HG02970 (cell line): ENCODE measurements around the gene ZBTB20.

Source experiments
- ATAC-seq: cut with Tn5 transposase; IDR thresholded peaks from one replicate; pipeline ENCODE4 v1.9.1; 2021; ENCODE audit warnings: mild to moderate bottlenecking, moderate library complexity, moderate number of reproducible peaks; ENCODE audit not compliant: unreplicated experiment, low FRiP score

ZBTB20 gene

GRCh38 chr3:114441386-114441785 lies 705.7 kb downstream of the ZBTB20 start:
- ATAC-seq = no peak

- no peak for ATAC-seq
Observed at GRCh38 chr3:114440700-114441099, 706.4 kb downstream of the ZBTB20 start.

- ATAC-seq = no peak
Observed at GRCh38 chr3:114439284-114439683, 707.8 kb downstream of the ZBTB20 start.

- ATAC-seq = no peak
Observed at GRCh38 chr3:114437897-114438296, 709.2 kb downstream of the ZBTB20 start.

GRCh38 chr3:114436182-114436581 lies 710.9 kb downstream of the ZBTB20 start:
- ATAC-seq = no peak

GRCh38 chr3:114435386-114436115 lies 711.5 kb downstream of the ZBTB20 start:
- ATAC-seq = no peak

- no peak for ATAC-seq
Observed at GRCh38 chr3:114432310-114432709, 714.8 kb downstream of the ZBTB20 start.

GRCh38 chr3:114428044-114428595 lies 719.0 kb downstream of the ZBTB20 start:
- ATAC-seq = no peak

GRCh38 chr3:114427285-114428043 lies 719.6 kb downstream of the ZBTB20 start:
- ATAC-seq = no peak

- ATAC-seq = no peak
Observed at GRCh38 chr3:114424337-114424736, 722.8 kb downstream of the ZBTB20 start.

GRCh38 chr3:114421204-114421603 lies 725.9 kb downstream of the ZBTB20 start:
- no peak for ATAC-seq

- ATAC-seq = no peak
Observed at GRCh38 chr3:114420072-114420471, 727.0 kb downstream of the ZBTB20 start.

GRCh38 chr3:114418724-114419543 lies 728.2 kb downstream of the ZBTB20 start:
- peak; percentile 53 for ATAC-seq

GRCh38 chr3:114418107-114418506 lies 729.0 kb downstream of the ZBTB20 start:
- peak; percentile 74 for ATAC-seq

GRCh38 chr3:114417675-114418074 lies 729.4 kb downstream of the ZBTB20 start:
- no peak for ATAC-seq

- no peak for ATAC-seq
Observed at GRCh38 chr3:114417265-114417664, 729.8 kb downstream of the ZBTB20 start.

GRCh38 chr3:114411811-114412803 lies 735.0 kb downstream of the ZBTB20 start:
- no peak for ATAC-seq

- ATAC-seq = no peak
Observed at GRCh38 chr3:114411190-114411668, 735.9 kb downstream of the ZBTB20 start.
